Measurements from ENCODE around the gene NECAB2. TPM values are rescaled to one million over a fixed set of nuclear protein-coding genes. Genes with fewer than 3 reads are reported as not detected.
A peak's percentile ranks its signal among the peaks of the same experiment; 100 is the strongest.

The NECAB2 gene
- total and polyA plus RNA-seq, 2 experiments from 2014 or later: 1.6 to 5.1 TPM

DNA sequence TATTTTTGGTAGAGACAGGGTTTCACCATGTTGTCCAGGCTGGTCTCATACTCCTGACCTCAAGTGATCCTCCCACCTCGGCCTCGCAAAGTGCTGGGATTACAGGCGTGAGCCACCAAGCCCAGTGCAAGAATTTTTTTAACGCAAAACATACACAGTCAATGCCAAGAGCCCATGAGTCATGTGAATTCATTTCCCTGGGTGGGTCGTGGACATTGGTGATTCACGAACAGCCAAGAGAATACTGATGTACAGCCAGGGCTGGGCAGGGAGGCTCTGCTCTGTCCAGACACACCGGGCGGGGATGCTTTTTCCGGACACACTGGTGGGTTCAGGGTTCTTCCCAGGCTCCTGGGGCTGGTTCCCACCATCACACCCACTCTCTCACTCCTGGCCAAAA, 56.8 kb downstream of the NECAB2 start (continued):
- TF ChIP-seq, protein P1, sequence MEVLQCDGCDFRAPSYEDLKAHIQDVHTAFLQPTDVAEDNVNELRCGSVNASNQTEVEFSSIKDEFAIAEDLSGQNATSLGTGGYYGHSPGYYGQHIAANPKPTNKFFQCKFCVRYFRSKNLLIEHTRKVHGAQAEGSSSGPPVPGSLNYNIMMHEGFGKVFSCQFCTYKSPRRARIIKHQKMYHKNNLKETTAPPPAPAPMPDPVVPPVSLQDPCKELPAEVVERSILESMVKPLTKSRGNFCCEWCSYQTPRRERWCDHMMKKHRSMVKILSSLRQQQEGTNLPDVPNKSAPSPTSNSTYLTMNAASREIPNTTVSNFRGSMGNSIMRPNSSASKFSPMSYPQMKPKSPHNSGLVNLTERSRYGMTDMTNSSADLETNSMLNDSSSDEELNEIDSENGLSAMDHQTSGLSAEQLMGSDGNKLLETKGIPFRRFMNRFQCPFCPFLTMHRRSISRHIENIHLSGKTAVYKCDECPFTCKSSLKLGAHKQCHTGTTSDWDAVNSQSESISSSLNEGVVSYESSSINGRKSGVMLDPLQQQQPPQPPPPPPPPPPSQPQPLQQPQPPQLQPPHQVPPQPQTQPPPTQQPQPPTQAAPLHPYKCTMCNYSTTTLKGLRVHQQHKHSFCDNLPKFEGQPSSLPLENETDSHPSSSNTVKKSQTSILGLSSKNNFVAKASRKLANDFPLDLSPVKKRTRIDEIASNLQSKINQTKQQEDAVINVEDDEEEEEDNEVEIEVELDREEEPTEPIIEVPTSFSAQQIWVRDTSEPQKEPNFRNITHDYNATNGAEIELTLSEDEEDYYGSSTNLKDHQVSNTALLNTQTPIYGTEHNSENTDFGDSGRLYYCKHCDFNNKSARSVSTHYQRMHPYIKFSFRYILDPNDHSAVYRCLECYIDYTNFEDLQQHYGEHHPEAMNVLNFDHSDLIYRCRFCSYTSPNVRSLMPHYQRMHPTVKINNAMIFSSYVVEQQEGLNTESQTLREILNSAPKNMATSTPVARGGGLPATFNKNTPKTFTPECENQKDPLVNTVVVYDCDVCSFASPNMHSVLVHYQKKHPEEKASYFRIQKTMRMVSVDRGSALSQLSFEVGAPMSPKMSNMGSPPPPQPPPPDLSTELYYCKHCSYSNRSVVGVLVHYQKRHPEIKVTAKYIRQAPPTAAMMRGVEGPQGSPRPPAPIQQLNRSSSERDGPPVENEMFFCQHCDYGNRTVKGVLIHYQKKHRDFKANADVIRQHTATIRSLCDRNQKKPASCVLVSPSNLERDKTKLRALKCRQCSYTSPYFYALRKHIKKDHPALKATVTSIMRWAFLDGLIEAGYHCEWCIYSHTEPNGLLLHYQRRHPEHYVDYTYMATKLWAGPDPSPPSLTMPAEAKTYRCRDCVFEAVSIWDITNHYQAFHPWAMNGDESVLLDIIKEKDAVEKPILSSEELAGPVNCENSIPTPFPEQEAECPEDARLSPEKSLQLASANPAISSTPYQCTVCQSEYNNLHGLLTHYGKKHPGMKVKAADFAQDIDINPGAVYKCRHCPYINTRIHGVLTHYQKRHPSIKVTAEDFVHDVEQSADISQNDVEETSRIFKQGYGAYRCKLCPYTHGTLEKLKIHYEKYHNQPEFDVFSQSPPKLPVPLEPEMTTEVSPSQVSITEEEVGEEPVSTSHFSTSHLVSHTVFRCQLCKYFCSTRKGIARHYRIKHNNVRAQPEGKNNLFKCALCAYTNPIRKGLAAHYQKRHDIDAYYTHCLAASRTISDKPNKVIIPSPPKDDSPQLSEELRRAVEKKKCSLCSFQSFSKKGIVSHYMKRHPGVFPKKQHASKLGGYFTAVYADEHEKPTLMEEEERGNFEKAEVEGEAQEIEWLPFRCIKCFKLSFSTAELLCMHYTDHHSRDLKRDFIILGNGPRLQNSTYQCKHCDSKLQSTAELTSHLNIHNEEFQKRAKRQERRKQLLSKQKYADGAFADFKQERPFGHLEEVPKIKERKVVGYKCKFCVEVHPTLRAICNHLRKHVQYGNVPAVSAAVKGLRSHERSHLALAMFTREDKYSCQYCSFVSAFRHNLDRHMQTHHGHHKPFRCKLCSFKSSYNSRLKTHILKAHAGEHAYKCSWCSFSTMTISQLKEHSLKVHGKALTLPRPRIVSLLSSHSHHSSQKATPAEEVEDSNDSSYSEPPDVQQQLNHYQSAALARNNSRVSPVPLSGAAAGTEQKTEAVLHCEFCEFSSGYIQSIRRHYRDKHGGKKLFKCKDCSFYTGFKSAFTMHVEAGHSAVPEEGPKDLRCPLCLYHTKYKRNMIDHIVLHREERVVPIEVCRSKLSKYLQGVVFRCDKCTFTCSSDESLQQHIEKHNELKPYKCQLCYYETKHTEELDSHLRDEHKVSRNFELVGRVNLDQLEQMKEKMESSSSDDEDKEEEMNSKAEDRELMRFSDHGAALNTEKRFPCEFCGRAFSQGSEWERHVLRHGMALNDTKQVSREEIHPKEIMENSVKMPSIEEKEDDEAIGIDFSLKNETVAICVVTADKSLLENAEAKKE (CRISPR knock-in tag; IDR thresholded peaks at IDR 0.05): no peak
- no peak for TF ChIP-seq POLR2AphosphoS5 (IDR thresholded peaks at IDR 0.05; ENCODE audit: low read depth)

- H3F3A ChIP-seq (replicated peaks; ENCODE audit: low read depth): no peaks in the 10 kb centered on the region
- Mint-ChIP-seq H3K36me3 (ENCODE audit: low read depth) (peaks cover 7% of the 10 kb centered on the region), H3K4me1 (peaks cover 18% of the 10 kb centered on the region), H3K27ac (no peak overlapping the region), H3K4me3 (no peak overlapping the region), H3K9me3 (peaks cover 9% of the 10 kb centered on the region), H3K27me3 (ENCODE audit: insufficient read depth, low read depth, poor library complexity) (peaks cover 15% of the 10 kb centered on the region)
- no peaks in the 10 kb centered on the region for H3K4me1 ChIP-seq (ENCODE audit: insufficient read depth)
- no peaks in the 10 kb centered on the region for H3K36me3 ChIP-seq (ENCODE audit: insufficient read depth)
- TF ChIP-seq ETS1 (IDR thresholded peaks at IDR 0.05) (no peak), JUNB (IDR thresholded peaks at IDR 0.05; ENCODE audit: unreplicated experiment) (no peak), STAT1 (IDR thresholded peaks at IDR 0.05; ENCODE audit: unreplicated experiment) (no peak), CREB1 (CRISPR knock-in tag; IDR thresholded peaks at IDR 0.05; ENCODE audit: low read depth) (no peak), EZH2phosphoT487 (IDR thresholded peaks at IDR 0.05; ENCODE audit: unreplicated experiment) (no peak)
- DNase-seq (ENCODE audit: low spot score) (no peak), ATAC-seq (peak; percentile 27)
- H3K27me3 ChIP-seq (ENCODE audit: insufficient read depth): no peaks in the 10 kb centered on the region
- no peaks in the 10 kb centered on the region for H3K79me2 ChIP-seq (replicated peaks; ENCODE audit: insufficient read depth)
- no peaks in the 10 kb centered on the region for H4K20me1 ChIP-seq (replicated peaks; ENCODE audit: insufficient read depth)
- H3K4me2 ChIP-seq: no peak overlapping the region
- H2AFZ ChIP-seq: no peak overlapping the region
- no peak overlapping the region for H3K27ac ChIP-seq (ENCODE audit: low read depth)
- no peaks in the 10 kb centered on the region for H3K9me2 ChIP-seq (ENCODE audit: insufficient read depth)
- H3K4me3 ChIP-seq: no peak overlapping the region
Measured at GRCh38 chr16:84026606-84027005, 58.6 kb downstream of the NECAB2 start.

Data from GM23338 (cell line).